Measurements from ENCODE around the gene CELF1.
"Not testable (repeated sequence)": the region's sequence is repeated elsewhere in the genome, so short reads cannot be mapped to it uniquely, and the experiment has no call there.

Gene CELF1

DNA sequence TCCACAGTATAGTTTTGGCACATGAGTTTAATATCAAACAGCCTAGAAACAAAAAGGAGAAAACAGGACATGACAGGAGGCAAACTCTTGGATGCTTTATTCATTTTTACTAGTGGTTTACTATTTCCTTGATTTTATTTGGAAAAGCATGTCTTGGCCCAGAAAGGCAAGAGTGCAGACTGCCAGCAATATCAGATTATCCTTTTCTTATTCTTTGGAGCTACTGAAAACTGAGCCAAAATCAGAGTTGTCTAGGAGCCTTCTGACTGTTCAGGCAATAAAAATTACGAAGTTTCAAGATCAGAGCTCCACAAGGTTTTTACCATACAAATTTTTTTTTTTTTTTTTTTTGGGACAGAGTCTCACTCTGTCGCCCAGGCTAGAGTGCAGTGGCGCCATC is 16.0 kb downstream of the CELF1 start:
- DNase-seq, result no peak

DNA sequence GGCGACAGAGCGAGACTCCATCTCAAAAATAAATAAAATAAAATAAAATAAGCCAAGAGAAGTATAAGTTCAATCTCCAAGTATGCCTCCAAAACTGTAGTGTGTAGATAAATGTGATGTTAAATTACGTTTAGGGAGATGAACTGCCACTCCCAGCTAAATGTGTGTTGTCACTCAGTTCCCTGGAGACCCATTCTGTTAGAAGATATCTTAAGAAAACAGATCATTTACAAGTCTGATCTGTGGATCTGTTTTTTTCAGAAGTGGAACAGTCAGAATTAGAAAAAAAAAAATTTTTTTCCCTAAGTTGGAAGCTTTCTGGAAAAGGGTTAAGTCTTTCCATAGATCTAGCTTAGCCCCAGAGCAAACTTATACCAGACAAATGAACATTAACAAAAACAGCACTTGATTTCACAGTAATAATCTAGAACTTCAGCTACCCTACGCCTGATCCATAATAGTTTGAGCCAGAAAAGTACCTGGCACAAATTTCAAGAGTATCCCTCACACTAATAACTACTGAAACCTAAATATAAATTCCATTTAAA is 18.2 kb downstream of the CELF1 start:
- no peak for DNase-seq

DNA sequence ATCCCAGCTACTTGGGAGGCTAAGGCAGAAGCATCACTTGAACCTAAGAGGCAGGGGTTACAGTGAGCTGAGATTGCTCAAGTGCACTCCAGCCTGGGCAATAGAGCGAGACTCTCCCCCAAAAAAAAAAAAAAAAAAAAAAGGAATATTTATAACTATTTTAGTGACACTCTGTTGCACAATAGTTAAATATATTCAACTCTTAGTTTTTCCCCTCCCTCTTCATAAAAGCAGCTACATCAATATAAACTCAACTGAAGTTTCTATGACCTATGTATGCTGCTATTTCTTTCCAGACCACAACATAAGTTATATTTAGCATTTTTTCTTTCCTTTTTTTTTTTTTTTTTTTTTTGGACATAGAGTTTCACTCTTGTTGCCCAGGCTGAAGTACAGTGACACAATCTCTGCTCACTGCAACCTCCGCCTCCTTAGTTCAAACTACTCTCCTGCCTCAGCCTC is 19.2 kb downstream of the CELF1 start:
- DNase-seq, result no peak

DNA sequence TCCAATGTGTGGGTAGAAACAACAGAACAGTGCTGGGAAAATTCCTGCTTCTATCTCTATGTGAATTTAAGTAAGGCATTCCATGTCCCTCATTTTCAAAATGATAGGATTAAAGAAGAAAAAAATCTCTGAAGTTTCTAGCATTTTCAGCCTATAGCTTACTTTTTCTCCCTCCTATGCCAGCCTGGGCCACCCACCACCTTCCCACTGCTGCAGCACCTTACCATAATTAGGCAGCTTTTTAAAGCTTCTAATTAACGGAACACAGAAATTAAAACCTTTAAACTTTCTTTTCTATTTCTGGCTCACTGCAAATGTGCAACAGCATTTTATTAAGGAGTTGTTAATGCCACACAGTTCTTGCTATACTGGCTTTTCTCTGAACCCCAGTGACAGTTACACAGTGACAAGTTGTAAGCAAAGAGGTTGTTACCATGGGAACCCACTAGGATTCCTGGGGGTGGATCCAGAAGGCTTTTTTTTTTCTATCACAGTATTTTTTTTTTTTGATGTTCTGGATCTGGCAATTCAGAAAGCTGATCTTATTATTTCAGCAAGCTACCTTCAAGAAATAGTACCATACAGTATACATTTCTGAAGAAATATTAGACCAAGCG is 20.2 kb downstream of the CELF1 start:
- DNase-seq, result no peak

DNA sequence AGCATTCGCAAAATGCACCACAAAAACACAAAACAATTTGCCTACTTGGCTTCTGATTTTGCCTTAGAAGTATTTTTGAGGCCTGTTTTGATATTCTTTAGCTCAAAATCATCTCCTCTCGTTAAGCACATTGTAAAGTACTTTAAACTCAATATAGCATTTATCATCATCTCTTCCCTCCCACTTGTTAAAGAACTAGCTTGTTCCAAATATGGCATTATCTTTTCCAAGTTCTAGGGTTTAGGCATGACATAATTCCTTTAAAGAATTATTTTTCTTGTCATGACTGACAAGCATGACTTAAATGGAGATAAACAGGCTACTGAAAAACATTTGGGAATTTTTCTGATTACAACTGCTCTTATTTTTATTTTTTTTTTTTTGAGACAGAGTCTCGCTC is 21.3 kb downstream of the CELF1 start:
- DNase-seq, result no peak

DNA sequence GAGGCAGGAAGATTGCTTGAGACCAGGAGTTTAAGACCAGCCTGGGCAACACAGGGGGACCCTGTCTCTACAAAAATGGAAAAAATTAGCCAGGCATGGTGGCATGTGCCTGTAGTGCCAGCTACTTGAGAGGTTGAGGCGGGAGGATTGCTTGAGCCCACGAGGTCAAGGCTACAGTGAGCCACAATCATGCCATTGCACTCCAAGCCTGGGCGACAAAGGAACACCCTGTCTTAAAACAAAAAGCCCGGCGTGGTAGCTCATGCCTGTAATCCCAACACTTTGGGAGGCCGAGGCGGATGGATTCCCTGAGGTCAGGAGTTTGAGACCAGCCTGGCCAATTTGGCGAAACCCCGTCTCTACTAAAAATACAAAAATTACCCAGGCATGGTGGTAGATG is 22.2 kb downstream of the CELF1 start:
- not testable (repeated sequence) for DNase-seq

DNA sequence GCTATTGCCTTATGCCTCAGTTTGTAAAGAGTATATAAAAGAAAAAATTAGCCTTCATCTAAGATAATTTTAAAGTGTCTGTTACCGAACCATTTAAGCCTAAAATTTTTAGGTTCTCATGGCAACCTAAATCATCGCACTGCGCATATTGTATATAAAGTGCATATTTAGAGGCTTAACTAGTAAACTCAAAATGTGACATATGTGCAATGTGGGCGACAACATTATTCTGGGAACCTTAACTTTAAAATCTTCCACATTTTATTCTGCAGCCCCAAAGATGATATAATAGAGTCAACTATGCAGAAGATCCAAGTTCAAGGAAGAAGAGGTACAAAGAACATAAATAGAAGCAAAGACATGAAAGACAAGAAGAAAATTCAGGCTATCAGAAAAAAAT is 23.0 kb downstream of the CELF1 start:
- no peak for DNase-seq

DNA sequence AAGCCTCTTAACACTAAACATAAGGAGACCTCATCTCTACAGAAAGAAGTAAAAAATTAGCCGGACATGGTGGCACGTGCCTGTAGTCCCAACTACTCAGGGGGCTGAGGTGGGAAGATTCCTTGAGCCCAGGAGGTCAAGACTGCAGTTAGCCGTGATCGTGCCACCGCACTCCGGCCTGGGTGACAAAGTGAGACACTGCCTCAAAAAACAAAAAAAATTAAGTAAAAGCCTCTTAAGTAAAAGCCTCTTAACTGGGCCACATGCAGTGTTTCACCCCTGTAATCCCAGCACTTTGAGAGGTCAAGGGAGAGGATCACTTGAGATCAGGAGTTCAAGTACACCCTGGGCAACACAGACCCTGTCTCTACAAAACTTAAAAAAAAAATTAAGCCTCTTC is 25.7 kb downstream of the CELF1 start:
- no peak for DNase-seq

DNA sequence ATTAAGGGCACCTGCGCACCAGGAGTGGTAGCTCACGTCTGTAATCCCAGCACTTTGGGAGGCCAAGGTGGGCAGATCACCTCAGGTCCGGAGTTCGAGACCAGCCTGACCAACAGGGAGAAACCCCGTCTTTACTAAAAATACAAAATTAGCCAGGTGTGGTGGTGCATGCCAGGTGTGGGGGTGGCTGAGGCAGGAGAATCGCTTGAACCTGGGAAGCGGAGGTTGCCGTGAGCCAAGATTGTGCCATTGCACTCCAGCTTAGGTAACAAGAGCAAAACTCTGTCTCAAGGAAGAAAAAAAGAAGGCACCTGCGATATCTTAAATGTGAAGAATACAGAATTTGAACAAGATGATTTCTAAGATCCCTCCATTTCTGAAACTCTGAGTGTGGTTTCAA is 26.9 kb downstream of the CELF1 start:
- not testable (repeated sequence) for DNase-seq

DNA sequence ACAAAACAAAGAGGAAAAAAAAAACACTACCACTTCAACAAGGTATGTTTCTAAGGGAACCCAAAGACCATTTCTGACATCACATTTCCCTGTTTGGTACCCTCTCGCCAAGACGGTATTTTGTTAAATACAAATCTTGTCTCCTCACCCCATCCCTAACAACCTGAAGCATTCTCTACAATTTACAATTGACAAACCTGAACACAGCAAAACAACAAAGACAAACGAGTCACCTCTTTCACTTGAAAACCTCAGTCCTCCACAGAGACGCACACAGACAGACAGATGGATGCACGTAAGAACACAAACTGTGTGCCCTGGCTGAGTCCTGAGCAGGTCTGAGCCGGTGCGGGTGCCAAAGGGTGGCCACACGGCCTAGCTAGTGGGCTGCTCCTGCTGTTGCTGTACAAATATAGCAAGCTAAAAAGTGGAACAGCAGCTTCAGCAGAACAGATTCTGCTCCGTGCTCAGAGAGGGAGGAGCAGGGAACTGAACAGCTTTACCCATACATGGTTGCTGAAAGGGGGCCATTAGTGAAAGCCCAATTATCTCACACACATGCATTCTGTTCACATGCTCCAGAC is 28.5 kb downstream of the CELF1 start:
- DNase-seq, result no peak

DNA sequence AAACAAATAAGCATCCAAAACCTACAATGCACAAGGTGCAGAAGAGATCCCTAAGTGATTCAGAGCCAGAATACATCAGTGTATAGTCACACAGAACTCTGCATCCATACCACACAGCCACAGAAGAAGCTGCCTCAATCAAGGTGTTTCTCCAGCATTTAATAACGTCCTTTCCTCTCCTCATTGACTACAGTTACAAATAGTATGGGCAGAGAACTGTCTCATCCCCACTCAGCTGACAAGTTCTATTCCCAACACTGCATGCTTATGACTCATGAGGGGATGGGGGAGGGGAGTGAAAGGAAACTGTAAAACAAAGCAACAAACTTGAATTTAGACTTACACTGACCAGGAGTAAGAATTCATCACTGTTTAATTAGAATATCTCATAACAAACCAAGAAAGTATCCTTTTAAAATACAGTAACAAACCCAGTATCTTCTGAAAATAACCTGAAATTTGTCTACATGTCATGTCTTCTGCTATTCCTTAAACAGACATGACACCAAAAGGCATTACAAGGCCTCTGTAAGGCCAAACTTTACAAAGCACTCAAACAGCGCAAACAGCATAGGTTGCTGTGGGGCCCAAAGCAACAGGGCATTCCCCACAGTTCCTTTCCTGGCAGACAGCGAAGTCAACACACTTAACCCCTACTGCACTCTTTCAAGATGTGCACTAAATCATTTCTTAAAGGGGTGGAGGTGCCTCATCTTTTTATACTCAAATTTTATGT is 29.3 kb downstream of the CELF1 start:
- no peak for DNase-seq

DNA sequence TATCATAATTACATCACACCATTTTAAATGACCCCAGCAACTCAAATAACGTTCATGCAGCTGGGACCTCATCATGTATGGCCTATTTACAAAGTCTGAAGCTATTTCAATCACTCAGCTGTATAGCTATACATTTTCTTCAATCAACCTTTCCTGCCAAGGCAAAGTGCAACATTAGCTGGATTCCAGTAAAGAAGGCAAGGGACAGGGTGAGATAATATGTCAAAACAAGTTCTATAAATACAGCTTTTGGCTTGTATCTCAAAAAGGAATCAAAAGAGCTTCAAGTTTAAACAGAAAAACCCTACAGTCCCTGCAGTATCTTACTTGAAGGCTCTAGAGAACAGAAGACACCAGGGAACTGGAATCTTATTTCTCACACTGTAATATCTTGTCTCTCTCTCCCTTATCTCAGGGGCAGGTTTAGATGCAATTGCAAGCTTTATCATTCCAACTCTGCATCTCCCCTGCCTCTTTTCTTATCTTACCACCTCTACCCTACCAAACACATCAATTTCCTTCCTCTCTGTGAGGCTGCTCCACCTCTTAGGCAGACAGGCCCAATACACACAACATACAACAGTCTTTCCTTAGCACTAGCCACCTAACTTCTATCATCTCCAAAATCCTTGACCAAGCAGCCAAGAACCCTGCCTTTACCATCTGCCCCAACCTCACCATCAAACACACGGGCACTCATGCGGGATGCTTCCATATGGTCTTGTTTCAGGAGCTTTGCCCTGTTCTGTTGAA is 34.5 kb downstream of the CELF1 start:
- no peak for DNase-seq

DNA sequence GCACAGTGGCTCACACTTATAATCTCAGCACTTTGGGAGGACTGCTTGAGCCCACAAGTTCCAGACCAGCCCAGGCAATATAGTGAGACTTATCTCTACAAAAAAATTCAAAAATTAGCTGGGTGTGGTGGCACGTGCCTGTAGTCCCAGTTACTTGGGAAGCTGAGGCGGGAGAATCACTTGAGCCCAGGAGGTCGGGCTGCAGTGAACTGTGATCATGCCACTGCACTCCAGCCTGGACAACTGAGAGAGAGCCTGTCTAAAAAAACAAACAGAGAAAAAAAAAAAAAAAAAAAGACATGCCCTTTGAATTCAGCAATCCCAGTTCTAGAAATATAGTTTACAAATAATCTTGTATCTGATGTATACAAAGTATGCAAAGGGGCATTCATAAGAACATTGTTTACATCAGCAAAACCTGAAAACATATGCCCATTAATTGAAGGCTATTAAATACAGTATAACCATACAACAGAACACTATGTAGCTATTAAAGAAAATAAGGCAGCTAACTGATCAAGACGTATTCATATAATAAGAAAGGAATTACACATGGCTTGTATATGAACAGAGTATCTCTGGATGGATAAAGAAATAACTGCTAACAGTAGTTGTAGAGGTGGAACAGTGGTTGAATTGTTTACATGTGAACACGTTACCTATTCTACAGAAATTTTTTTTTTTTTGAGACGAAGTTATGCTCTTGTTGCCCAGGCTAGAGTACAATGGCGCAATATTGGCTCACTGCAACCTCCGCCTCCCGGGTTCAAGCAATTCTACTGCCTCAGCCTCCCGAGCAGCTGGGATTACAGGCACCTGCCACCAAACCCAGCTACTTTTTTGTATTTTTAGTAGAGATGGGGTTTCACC is 35.7 kb downstream of the CELF1 start:
- DNase-seq, result no peak

DNA sequence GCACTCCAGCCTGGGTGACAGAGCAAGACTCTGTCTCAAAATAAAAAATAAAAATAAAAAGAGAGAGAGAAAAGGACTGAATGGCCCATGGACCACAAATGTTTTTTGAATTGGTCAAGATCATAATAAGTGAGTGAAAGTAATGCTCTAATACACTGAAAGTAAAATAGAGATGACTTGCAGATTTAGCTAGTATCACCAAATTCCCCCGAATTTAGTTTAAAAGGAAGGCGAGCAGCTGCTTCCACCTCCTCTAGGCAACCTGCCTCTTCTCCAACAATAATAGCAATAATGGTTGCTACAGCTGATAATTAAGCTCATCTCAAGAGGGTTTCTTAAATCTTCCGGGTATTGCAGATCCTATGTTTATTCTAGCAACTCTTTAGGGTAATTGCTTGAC is 36.8 kb downstream of the CELF1 start:
- no peak for DNase-seq

DNA sequence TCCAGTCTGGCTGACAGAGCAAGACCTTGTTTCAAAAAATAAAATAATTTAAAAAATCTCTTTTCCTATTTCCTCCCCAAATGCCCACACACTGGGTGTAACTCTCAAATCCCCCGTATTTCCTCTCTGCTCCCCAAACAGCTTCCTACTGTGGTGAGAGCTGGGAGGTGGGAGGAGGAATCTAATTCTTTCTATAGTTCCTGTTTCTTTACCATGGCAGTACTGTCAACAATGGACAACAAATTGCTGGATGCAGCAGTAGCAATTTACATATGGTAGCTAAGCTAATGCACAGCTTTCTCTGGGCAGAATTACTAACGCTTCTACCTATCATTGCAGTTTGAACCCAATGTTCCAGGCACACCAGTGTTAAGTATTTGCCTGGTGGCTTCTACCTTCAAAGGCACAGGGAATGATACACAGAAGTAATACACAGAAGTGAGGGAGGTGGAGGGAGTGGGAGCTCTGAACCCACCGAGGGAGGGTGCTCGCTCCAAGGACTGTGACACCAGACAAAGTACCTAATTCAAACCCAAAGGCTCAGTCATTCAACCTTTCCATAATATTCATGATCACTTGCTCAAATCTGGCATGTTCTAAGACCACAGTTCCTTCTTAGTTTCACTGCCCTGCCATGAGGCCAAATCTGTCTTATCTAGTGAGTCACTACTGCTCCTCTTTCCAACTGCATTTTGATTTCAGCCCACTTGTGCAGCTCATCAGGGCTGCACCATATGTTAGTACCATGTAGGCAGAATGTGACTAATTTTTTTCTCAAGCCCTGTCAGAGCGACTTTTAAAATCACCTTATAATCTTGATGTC is 37.9 kb downstream of the CELF1 start:
- DNase-seq, result no peak

DNA sequence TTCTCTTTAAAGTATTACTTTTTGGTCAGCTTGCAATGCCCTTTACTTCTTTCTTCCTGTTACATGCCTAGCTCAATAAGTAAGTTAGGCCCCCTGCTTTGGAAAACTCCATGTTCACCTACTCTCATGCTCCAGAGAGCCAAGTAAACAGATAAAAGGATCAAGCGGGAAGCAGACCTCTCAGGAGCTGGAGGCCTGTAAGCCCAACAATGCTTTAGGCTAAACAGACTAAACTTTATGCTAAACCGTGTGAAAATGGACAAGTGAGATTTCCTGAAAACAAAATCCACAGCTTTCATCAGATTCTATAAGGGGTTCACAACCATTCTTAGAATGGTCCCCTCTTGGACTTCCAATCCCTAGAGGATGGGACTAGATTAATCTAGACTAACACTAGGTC is 40.2 kb downstream of the CELF1 start:
- DNase-seq, result no peak

DNA sequence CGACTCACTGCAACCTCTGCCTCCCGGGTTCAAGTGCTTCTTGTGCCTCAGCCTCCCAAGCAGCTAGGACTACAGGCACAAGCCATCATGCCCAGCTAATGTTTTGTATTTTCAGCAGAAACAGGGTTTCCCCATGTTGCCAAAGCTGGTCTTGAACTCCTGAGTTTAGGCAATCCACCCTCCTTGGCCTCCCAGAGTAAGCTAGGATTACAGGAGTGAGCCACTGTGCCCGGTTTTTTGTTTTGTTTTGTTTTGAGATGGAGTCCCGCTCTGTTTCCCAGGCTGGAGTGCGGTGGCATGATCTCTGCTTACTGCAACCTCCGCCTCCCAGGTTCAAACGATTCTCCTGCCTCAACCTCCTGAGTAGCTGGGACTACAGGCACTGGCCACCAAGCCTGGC is 41.0 kb downstream of the CELF1 start:
- DNase-seq, result no peak

DNA sequence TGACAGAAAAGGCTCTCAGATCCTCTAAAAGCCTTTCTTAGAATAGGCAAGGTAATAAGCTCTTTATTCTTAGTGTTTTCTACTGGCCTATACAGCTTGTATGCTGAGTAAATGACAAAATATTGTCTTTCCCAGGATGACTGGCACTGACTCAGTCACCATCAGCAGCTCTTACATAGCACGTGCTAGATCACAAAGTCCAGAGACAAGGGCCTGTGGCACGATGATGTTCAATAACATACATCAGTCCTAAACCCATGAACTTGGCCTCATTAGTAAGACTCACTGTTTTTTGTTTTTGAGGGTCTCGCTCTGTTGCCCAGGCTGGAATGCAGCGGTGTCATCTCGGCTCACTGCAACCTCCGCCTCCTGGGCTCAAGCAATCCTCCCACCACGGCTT is 42.7 kb downstream of the CELF1 start:
- no peak for DNase-seq

DNA sequence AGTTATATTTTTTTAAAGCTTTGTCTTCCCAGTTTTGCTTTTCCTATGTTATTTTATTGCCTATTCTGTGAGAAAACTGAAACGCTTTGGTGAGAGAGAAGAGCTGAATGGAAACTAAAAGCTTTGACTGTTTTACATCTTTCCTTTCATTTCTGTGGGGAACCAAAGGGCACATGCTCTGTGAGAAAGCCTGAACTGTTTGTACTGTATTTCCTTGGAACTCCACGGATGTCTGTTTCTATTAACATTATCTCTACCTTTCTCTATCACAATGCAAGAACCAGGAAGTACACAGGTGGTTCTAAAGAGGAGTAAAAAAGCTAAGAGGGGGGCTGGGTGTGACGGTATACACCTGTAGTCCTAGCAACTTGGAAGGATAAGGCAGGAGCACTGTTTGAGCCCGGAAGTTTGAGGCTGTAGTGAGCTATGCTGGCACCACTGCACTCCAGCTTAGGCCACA is 43.8 kb downstream of the CELF1 start:
- DNase-seq, result no peak

DNA sequence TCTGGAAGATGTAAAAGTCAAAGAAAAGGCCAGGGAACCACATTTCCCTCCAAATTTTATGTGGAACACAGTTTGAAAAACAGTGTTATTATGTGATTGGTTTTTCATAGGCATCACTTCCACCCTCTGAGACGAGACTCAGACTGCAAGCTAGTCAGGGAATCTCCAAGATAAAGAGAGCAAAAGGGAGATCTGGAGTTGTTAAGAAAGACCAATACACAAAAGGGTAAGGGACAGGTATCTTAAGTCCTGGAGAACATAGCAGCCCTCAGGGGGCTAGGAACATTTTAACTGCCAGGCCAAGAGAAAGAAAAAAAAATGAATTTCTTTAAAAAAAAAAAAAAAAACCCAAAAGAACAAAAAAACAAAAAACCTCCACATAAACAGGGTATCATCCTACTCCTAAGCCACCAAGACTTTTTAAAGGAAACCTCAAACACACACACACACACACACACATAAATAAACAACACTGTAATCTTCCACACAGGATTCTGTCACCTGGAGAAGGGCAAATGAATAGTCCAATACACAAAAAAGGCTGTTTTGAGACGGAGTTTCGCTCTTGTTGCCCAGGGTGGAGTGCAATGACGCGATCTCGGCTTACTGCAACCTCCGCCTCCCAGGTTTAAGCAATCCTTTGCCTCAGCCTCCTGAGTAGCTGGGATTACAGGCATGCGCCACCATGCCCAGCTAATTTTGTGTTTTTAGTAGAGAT is 44.5 kb downstream of the CELF1 start:
- DNase-seq, result no peak

Measured in cortex of kidney (tissue), 1 donor.